K562 (cell line): Measurements from ENCODE around the gene SLMAP. TPM values are rescaled to one million over a fixed set of nuclear protein-coding genes. Genes with fewer than 3 reads are reported as not detected.
"Not testable (repeated sequence)": the region's sequence is repeated elsewhere in the genome, so short reads cannot be mapped to it uniquely, and the experiment has no call there.

Experiments
- ATAC-seq: fragments of 200-7000 bp; cut with Tn5 transposase; 3 replicates; pipeline ENCODE4 v1.9.1; 2020; ENCODE audit warnings: moderate library complexity
- BruUV-seq: library from RNA; stranded (reverse); fragments of 400-500 nt; replicated peaks from 2 replicates; lab custom pipeline; 2021; lab: Mats Ljungman, UMichigan
- CTCF ChIA-PET: fragments of 300-600 bp; formaldehyde crosslinking; extraction: SDS; loops from one replicate; lab custom pipeline; 2021; ENCODE audit warnings: low intra/inter-chr PET ratio; lab: Yijun Ruan, JAX
- POLR2A ChIA-PET: fragments of 300-600, 350-650 bp; sonication (Branson Sonifier 250); formaldehyde crosslinking; extraction: SDS; loops from one replicate; lab custom pipeline; 2021; ENCODE audit warnings: antibody characterized with exemption, inconsistent platforms; lab: Yijun Ruan, JAX
- DNase-seq, 4 experiments: peaks; one replicate each; pipeline versions ENCODE4 v3.0.0 to v3.0.0-alpha.2; 2011 to 2018; ENCODE audit warnings: low spot score in 3 of 4, mixed read lengths in 3 of 4; ENCODE audit errors: extremely low read depth in 1 of 4
- FAIRE-seq: peaks from 2 replicates; lab custom pipeline; 2011; peaks lifted over from hg19 to GRCh38; lab: Jason Lieb, UNC
- H2AFZ ChIP-seq: 2 replicates; pipeline ENCODE4 v1.6.0; 2011; ENCODE audit warnings: low read depth, low read length, control low read depth, inconsistent platforms
- H3K27ac ChIP-seq: fragments of 200-600 bp; 3 replicates; pipeline ENCODE4 v1.8.0; 2011; ENCODE audit warnings: low read depth, mild to moderate bottlenecking, control low read depth, inconsistent platforms, low read length, moderate library complexity, mixed read lengths; ENCODE audit errors: extremely low read depth
- H3K27me3 ChIP-seq, 2 experiments: fragments of 300-600 bp in 1 of 2; 2 replicates in 1 of 2; 3 replicates in 1 of 2; pipeline versions ENCODE4 v1.6.0 to v1.8.0; 2011; ENCODE audit warnings: inconsistent platforms in 2 of 2, low read length in 2 of 2, mild to moderate bottlenecking in 1 of 2, mixed read lengths in 1 of 2, moderate library complexity in 1 of 2; ENCODE audit not compliant: control insufficient read depth in 2 of 2, insufficient read depth in 2 of 2
- H3K36me3 ChIP-seq: fragments of 300-600 bp; 3 replicates; pipeline ENCODE4 v1.8.0; 2011; ENCODE audit warnings: mild to moderate bottlenecking, low read length, inconsistent platforms; ENCODE audit not compliant: control insufficient read depth, insufficient read depth
- H3K4me1 ChIP-seq, 2 experiments: fragments of 200-600 bp in 1 of 2; replicated peaks in 1 of 2; 2 replicates in 1 of 2; 3 replicates in 1 of 2; pipeline versions ENCODE4 v1.5.1 to v1.8.0; 2011; ENCODE audit warnings: inconsistent platforms in 2 of 2, low read length in 2 of 2, mild to moderate bottlenecking in 1 of 2, mixed read lengths in 1 of 2, moderate library complexity in 1 of 2; ENCODE audit not compliant: control insufficient read depth in 2 of 2, insufficient read depth in 2 of 2
- H3K4me2 ChIP-seq: 2 replicates; pipeline ENCODE4 v1.6.1; 2011; ENCODE audit warnings: low read length, control low read depth, inconsistent platforms, mixed read lengths; ENCODE audit not compliant: insufficient read depth
- H3K4me3 ChIP-seq: fragments of 200-600 bp; sonication (generic), shearing (Covaris generic); 2 replicates; pipeline ENCODE4 v1.5.1; 2016; ENCODE audit warnings: control low read depth, inconsistent platforms
- H3K79me2 ChIP-seq: fragments of 200-600 bp; 3 replicates; pipeline ENCODE4 v1.8.0; 2011; ENCODE audit warnings: low read length, inconsistent platforms; ENCODE audit not compliant: control insufficient read depth, insufficient read depth
- H3K9ac ChIP-seq, 2 experiments: 2 replicates each; pipeline versions ENCODE4 v1.6.0 to v1.6.1; 2011; ENCODE audit warnings: low read depth in 2 of 2, low read length in 2 of 2, control low read depth in 1 of 2, inconsistent platforms in 1 of 2, mild to moderate bottlenecking in 1 of 2, mixed read lengths in 1 of 2; ENCODE audit not compliant: insufficient read depth in 1 of 2
- H3K9me1 ChIP-seq: one replicate; pipeline ENCODE4 v1.6.0; 2011; ENCODE audit warnings: inconsistent platforms, mild to moderate bottlenecking, low read length, moderate library complexity; ENCODE audit not compliant: control insufficient read depth, insufficient read depth
- H3K9me3 ChIP-seq: replicated peaks from 2 replicates; pipeline ENCODE4 v1.5.1; 2011; ENCODE audit warnings: low read depth, low read length, inconsistent platforms; ENCODE audit not compliant: control insufficient read depth, insufficient read depth
- H4K20me1 ChIP-seq: replicated peaks from 2 replicates; pipeline ENCODE4 v1.6.1; 2011; ENCODE audit warnings: low read length, inconsistent platforms, mixed read lengths; ENCODE audit not compliant: control insufficient read depth, insufficient read depth
- DNMT1 ChIP-seq: fragments of 450-650 bp; IDR thresholded peaks from 2 replicates; pipeline ENCODE4 v1.6.1; 2016; ENCODE audit warnings: antibody characterized with exemption, mild to moderate bottlenecking
- ETV1 ChIP-seq: fragments of 450-650 bp; conservative IDR thresholded peaks from 2 replicates; pipeline ENCODE4 v1.6.1; 2016; ENCODE audit warnings: missing genetic modification characterization, control low read depth, low read depth, missing compliant biosample characterization
- GTF2E2 ChIP-seq: fragments of 200-800 bp; sonication (Bioruptor generic); IDR thresholded peaks from 2 replicates; pipeline ENCODE4 v1.6.1; 2016; ENCODE audit warnings: missing genetic modification characterization, missing compliant biosample characterization
- NEUROD1 ChIP-seq: fragments of 150-350 bp; IDR thresholded peaks from 2 replicates; pipeline ENCODE4 v1.6.1; 2014; ENCODE audit warnings: borderline replicate concordance, low read length, low read depth; ENCODE audit not compliant: partially characterized antibody
- RAD21 ChIP-seq, 2 experiments: fragments of 250-450 bp in 1 of 2; fragments of 450-650 bp in 1 of 2; sonication (Bioruptor Pico) in 1 of 2; formaldehyde crosslinking in 1 of 2; IDR thresholded peaks in 1 of 2; conservative IDR thresholded peaks in 1 of 2; 2 replicates each; pipeline versions ENCODE4 v1.4.0 to v1.8.0; 2020 to 2022; ENCODE audit warnings: mild to moderate bottlenecking in 2 of 2, moderate library complexity in 1 of 2
- RFX5 ChIP-seq: IDR thresholded peaks from 2 replicates; pipeline ENCODE4 v1.6.1; 2011; ENCODE audit warnings: low read depth, mild to moderate bottlenecking, improper control_type of control experiment, low read length
- TCF3 ChIP-seq: sonication (generic); formaldehyde crosslinking; IDR thresholded peaks from 2 replicates; pipeline ENCODE4 v1.4.0; 2020; ENCODE audit warnings: mild to moderate bottlenecking, missing genetic modification reagents
- ZBTB26 ChIP-seq: fragments of 450-650 bp; formaldehyde crosslinking; IDR thresholded peaks from 2 replicates; pipeline ENCODE4 v1.4.0; 2022; ENCODE audit warnings: missing genetic modification characterization
- ZNF146 ChIP-seq: IDR thresholded peaks from one replicate; pipeline ENCODE4 v1.6.1; 2018; ENCODE audit warnings: missing compliant biosample characterization; ENCODE audit not compliant: unreplicated experiment
- ZNF561 ChIP-seq: fragments of 450-650 bp; formaldehyde crosslinking; conservative IDR thresholded peaks from 2 replicates; pipeline ENCODE4 v1.4.0; 2020; ENCODE audit warnings: mild to moderate bottlenecking, moderate library complexity
- WGBS: fragments of 100-300 bp; shearing (Covaris generic); methylation state at CpG from one replicate; pipeline ENCODE4 v1.1.6; 2016; ENCODE audit warnings: low coverage, mixed read lengths; ENCODE audit not compliant: insufficient coverage; ENCODE audit errors: missing lambda C conversion rate; 5-methylcytosine and 5-hydroxymethylcytosine counted together
- in situ Hi-C: fragments of 300-500 bp; cut with MboI; formaldehyde crosslinking; loops from 4 replicates; pipeline ENCODE4 v1.15.0; 2018; ENCODE audit warnings: inconsistent platforms, mixed read lengths
- intact Hi-C: fragments of 100-400 bp; cut with micrococcal nuclease; formaldehyde crosslinking; loops from 2 replicates; pipeline ENCODE4 v1.14.2; 2022
- polyA plus RNA-seq, 8 experiments: library from polyadenylated mRNA; depleted of rRNA in 4 of 8; stranded (reverse) in 5 of 8; unstranded in 3 of 8; fragments of >200 nt; fragmentation: Nextera tagmentation in 2 of 8; fragmentation: Illumina TruSeq in 1 of 8; extraction: Ambion mirVana in 2 of 8; extraction: Trizol in 1 of 8; gene quantifications; 2 replicates each; pipeline versions ENCODE4 v1.2.1 to v1.2.3, GENCODE V29; 2011 to 2014; ENCODE audit warnings: inconsistent platforms in 1 of 8, missing spikeins in 1 of 8
- total RNA-seq, 7 experiments: library from RNA; depleted of rRNA in 6 of 7; stranded (reverse); fragments of >200 nt in 6 of 7; fragmentation: Illumina TruSeq in 2 of 7; extraction: Trizol in 2 of 7; gene quantifications; 2 replicates each; pipeline versions ENCODE4 v1.2.1 to v1.2.3, GENCODE V29; 2011 to 2021; ENCODE audit warnings: low replicate concordance in 1 of 7
- TF ChIP-seq, protein P1 (sequence below): fragments of 250-450 bp; sonication (Bioruptor Pico); IDR thresholded peaks from 2 replicates; pipeline ENCODE4 v1.4.0; 2020; ENCODE audit warnings: mild to moderate bottlenecking, moderate library complexity

The SLMAP gene
- total and polyA plus RNA-seq, 9 of the 15 experiments (the other 6 are each of a cell fraction or from before 2014, with no cell fraction given): 12.1 to 50.7 (median 28.3) TPM

DNA sequence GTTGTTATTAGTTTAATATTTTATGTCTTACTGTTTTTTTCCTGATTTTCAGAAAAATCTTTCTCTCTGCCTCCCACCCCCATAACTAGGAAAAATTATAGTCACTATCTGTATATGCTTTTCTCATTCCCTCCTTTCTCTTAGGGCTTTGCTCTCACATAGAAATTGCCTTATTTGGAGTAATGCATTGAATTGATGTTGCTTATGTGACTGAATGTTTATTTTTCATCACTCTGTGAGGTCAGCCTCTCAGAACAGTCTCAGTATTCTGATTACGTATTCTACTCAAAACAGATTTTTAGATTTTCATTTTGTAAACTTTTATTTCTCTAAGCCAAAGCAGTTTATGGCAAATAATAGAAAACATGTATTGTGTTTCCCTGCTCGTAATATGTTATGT, 121.0 kb downstream of the SLMAP start:
- intact Hi-C loops: no loop called here
- no peak overlapping the region for H3K4me2 ChIP-seq
- no peaks in the 10 kb centered on the region for H3K4me1 ChIP-seq
- DNase-seq (no peak), ATAC-seq (no peak), FAIRE-seq (no peak)
- ChIA-PET POLR2A (no interaction called here), CTCF (no interaction called here)
- H3K27me3 ChIP-seq: no peaks in the 10 kb centered on the region
- 100% methylated on average over 2 of the region's 2 CpGs for WGBS
- TF ChIP-seq ZNF561 (CRISPR knock-in tag) (no peak), RAD21 (CRISPR knock-in tag; conservative IDR thresholded peaks at IDR 0.05 in 1 of 2, IDR thresholded peaks at IDR 0.05 in 1 of 2) (no peak), ETV1 (tag) (no peak), ZNF146 (CRISPR knock-in tag) (no peak), TCF3 (CRISPR knock-in tag) (no peak), GTF2E2 (tag) (no peak), ZBTB26 (no peak), NEUROD1 (no peak), DNMT1 (no peak), RFX5 (no peak)
- TF ChIP-seq, protein P1, sequence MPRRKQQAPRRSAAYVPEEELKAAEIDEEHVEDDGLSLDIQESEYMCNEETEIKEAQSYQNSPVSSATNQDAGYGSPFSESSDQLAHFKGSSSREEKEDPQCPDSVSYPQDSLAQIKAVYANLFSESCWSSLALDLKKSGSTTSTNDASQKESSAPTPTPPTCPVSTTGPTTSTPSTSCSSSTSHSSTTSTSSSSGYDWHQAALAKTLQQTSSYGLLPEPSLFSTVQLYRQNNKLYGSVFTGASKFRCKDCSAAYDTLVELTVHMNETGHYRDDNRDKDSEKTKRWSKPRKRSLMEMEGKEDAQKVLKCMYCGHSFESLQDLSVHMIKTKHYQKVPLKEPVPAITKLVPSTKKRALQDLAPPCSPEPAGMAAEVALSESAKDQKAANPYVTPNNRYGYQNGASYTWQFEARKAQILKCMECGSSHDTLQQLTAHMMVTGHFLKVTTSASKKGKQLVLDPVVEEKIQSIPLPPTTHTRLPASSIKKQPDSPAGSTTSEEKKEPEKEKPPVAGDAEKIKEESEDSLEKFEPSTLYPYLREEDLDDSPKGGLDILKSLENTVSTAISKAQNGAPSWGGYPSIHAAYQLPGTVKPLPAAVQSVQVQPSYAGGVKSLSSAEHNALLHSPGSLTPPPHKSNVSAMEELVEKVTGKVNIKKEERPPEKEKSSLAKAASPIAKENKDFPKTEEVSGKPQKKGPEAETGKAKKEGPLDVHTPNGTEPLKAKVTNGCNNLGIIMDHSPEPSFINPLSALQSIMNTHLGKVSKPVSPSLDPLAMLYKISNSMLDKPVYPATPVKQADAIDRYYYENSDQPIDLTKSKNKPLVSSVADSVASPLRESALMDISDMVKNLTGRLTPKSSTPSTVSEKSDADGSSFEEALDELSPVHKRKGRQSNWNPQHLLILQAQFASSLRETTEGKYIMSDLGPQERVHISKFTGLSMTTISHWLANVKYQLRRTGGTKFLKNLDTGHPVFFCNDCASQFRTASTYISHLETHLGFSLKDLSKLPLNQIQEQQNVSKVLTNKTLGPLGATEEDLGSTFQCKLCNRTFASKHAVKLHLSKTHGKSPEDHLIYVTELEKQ (CRISPR knock-in tag): no peak
- H4K20me1 ChIP-seq: no peaks in the 10 kb centered on the region
- no peak overlapping the region for H3K9ac ChIP-seq
- BruUV-seq: no TSS peak
- H3K4me3 ChIP-seq: no peak overlapping the region
- in situ Hi-C loops: no loop called here
- no peaks in the 10 kb centered on the region for H3K9me3 ChIP-seq
- H3K27ac ChIP-seq: no peak overlapping the region
- no peak overlapping the region for H2AFZ ChIP-seq
- no peaks in the 10 kb centered on the region for H3K9me1 ChIP-seq
- 0 out of 3 replicates have a peak, but pooled peaks cover 5% of the 10 kb centered on the region for H3K36me3 ChIP-seq
- H3K79me2 ChIP-seq: no peaks in the 10 kb centered on the region

GRCh38 chr3:57884436-57884835, 128.3 kb downstream of the SLMAP start:
- H3K36me3 ChIP-seq, H3K4me3 ChIP-seq, ATAC-seq, H4K20me1 ChIP-seq, H2AFZ ChIP-seq, H3K27ac ChIP-seq, FAIRE-seq, H3K27me3 ChIP-seq, H3K4me1 ChIP-seq, H3K4me2 ChIP-seq, in situ Hi-C loops, POLR2A ChIA-PET, intact Hi-C loops, BruUV-seq, H3K9ac ChIP-seq, H3K79me2 ChIP-seq, H3K9me3 ChIP-seq, H3K9me1 ChIP-seq, DNase-seq: not testable (repeated sequence)
- WGBS: 98% methylated on average over 5 of the region's 5 CpGs
- CTCF ChIA-PET: interaction anchor here (0.7 kb wide), 1 partner anchor 376 kb away, joined by 3 read pairs; no protein-coding TSS in a partner anchor
